CD14-positive monocyte (primary cell): Measurements from ENCODE around the gene ZFP64. TPM values are rescaled to one million over a fixed set of nuclear protein-coding genes. Genes with fewer than 3 reads are reported as not detected.

Experiments used
- DNase-seq, 3 donors: peaks; one replicate each; pipeline ENCODE4 v3.0.0-alpha.2; 2011 to 2022
- H2AFZ ChIP-seq: 2 replicates; pipeline ENCODE4 v1.6.0; 2012; ENCODE audit warnings: mild to moderate bottlenecking, low read depth, low read length, inconsistent platforms; ENCODE audit not compliant: insufficient read depth, poor library complexity, severe bottlenecking
- H3K27ac ChIP-seq, 2 donors: 1 replicate in 1 of 2; 2 replicates in 1 of 2; pipeline ENCODE4 v1.5.1; 2012 to 2013; ENCODE audit warnings: low read length in 2 of 2, control low read depth in 1 of 2, inconsistent platforms in 1 of 2, low read depth in 1 of 2, mild to moderate bottlenecking in 1 of 2
- H3K27me3 ChIP-seq, 2 donors: one replicate each; pipeline versions ENCODE4 v1.6.0 to v1.6.1; 2011 to 2013; ENCODE audit warnings: low read length in 2 of 2; ENCODE audit not compliant: control insufficient read depth in 2 of 2, insufficient read depth in 2 of 2
- H3K36me3 ChIP-seq, 2 donors: replicated peaks in 1 of 2; 1 replicate in 1 of 2; 2 replicates in 1 of 2; pipeline versions ENCODE4 v1.5.1 to v1.6.1; 2012 to 2013; ENCODE audit warnings: low read length in 2 of 2, control low read depth in 1 of 2, inconsistent platforms in 1 of 2, mild to moderate bottlenecking in 1 of 2; ENCODE audit not compliant: insufficient read depth in 2 of 2, control insufficient read depth in 1 of 2
- H3K4me1 ChIP-seq, 2 donors: 1 replicate in 1 of 2; 2 replicates in 1 of 2; pipeline versions ENCODE4 v1.5.1 to v1.6.1; 2012 to 2013; ENCODE audit warnings: low read length in 2 of 2, control low read depth in 1 of 2, inconsistent platforms in 1 of 2, mild to moderate bottlenecking in 1 of 2, moderate library complexity in 1 of 2; ENCODE audit not compliant: insufficient read depth in 2 of 2, control insufficient read depth in 1 of 2
- H3K4me2 ChIP-seq: replicated peaks from 2 replicates; pipeline ENCODE3; 2012; ENCODE audit warnings: low read length, moderate library complexity, mild to moderate bottlenecking; ENCODE audit not compliant: poor library complexity, severe bottlenecking; ENCODE audit errors: extremely low read depth
- H3K4me3 ChIP-seq, 3 experiments: fragments of 200-600 bp in 1 of 3; sonication (generic) in 1 of 3; replicated peaks in 1 of 3; 1 replicate in 2 of 3; 2 replicates in 1 of 3; pipeline ENCODE4 v1.5.1; 2011 to 2013; ENCODE audit warnings: low read length in 3 of 3, mild to moderate bottlenecking in 3 of 3, control low read depth in 2 of 3, low read depth in 2 of 3, inconsistent platforms in 1 of 3, moderate library complexity in 1 of 3
- H3K79me2 ChIP-seq: 2 replicates; pipeline ENCODE4 v1.6.0; 2012; ENCODE audit warnings: mild to moderate bottlenecking, control low read depth, inconsistent platforms, low read length, moderate library complexity; ENCODE audit not compliant: insufficient read depth
- H3K9ac ChIP-seq: 2 replicates; pipeline ENCODE4 v1.6.0; 2017; ENCODE audit warnings: low read length, mild to moderate bottlenecking; ENCODE audit not compliant: insufficient read depth, poor library complexity, severe bottlenecking
- H3K9me3 ChIP-seq, 2 donors: replicated peaks in 1 of 2; 1 replicate in 1 of 2; 2 replicates in 1 of 2; pipeline versions ENCODE4 v1.5.1 to v1.6.1; 2012 to 2013; ENCODE audit warnings: low read length in 2 of 2, control low read depth in 1 of 2; ENCODE audit not compliant: control insufficient read depth in 1 of 2, insufficient read depth in 1 of 2
- H4K20me1 ChIP-seq: 2 replicates; pipeline ENCODE4 v1.6.0; 2012; ENCODE audit warnings: mild to moderate bottlenecking, low read length, control low read depth, moderate library complexity; ENCODE audit not compliant: insufficient read depth
- H3K27ac Mint-ChIP-seq, 7 donors: one replicate each; pipeline ENCODE4 v1.8.0; 2020; ENCODE audit warnings: mild to moderate bottlenecking in 7 of 7, mixed read lengths in 7 of 7, moderate library complexity in 6 of 7, inconsistent platforms in 2 of 7
- H3K27me3 Mint-ChIP-seq, 3 donors: one replicate each; pipeline ENCODE4 v1.8.0; 2021 to 2022; ENCODE audit warnings: low read depth in 3 of 3, mild to moderate bottlenecking in 3 of 3, mixed read lengths in 3 of 3, moderate library complexity in 3 of 3, inconsistent platforms in 1 of 3
- H3K36me3 Mint-ChIP-seq, 2 donors: one replicate each; pipeline ENCODE4 v1.8.0; 2020; ENCODE audit warnings: mixed read lengths in 2 of 2, inconsistent platforms in 1 of 2, mild to moderate bottlenecking in 1 of 2
- H3K4me1 Mint-ChIP-seq: one replicate; pipeline ENCODE4 v1.8.0; 2020; ENCODE audit warnings: mild to moderate bottlenecking, mixed read lengths
- H3K4me3 Mint-ChIP-seq, 2 donors: one replicate each; pipeline ENCODE4 v1.8.0; 2020; ENCODE audit warnings: mild to moderate bottlenecking in 2 of 2, mixed read lengths in 2 of 2, moderate library complexity in 1 of 2
- H3K9me3 Mint-ChIP-seq, 7 donors: one replicate each; pipeline ENCODE4 v1.8.0; 2020 to 2022; ENCODE audit warnings: mixed read lengths in 7 of 7, mild to moderate bottlenecking in 6 of 7, moderate library complexity in 6 of 7, inconsistent platforms in 2 of 7
- CTCF ChIP-seq: fragments of 200-600 bp; IDR thresholded peaks from one replicate; pipeline ENCODE4 v1.8.0; 2022; ENCODE audit warnings: antibody characterized with exemption, mild to moderate bottlenecking
- WGBS: methylation state at CpG from one replicate; pipeline ENCODE4 v1.1.5; 2013; ENCODE audit warnings: missing lambda C conversion rate; ENCODE audit not compliant: insufficient coverage; 5-methylcytosine and 5-hydroxymethylcytosine counted together
- intact Hi-C, 2 donors: fragments of 100-400 bp; cut with micrococcal nuclease; formaldehyde crosslinking; loops; one replicate each; pipeline versions ENCODE4 v1.15.0 to v1.15.1; 2023
- polyA plus RNA-seq, 3 donors: library from polyadenylated mRNA; depleted of rRNA in 1 of 3; unstranded in 2 of 3; stranded (reverse) in 1 of 3; fragments of 300-500 nt in 2 of 3; fragments of >200 nt in 1 of 3; fragmentation: Illumina TruSeq in 2 of 3; gene quantifications; 1 replicate in 2 of 3; 2 replicates in 1 of 3; pipeline ENCODE4 v1.2.3, GENCODE V29; 2012 to 2021

The ZFP64 gene
- polyA plus RNA-seq, 3 donors: 2.9 to 7.3 (median 4.9) TPM

- no peaks in the 10 kb centered on the region for H3K4me1 Mint-ChIP-seq
- peaks cover 0 to 2% (median 0%) of the 10 kb centered on the region in 7 donors for H3K9me3 Mint-ChIP-seq
- Histone ChIP-seq H3K9ac (no peak overlapping the region), H3K36me3 (no peaks in the 10 kb centered on the region), H3K9me3 (no peaks in the 10 kb centered on the region), H2AFZ (no peak overlapping the region), H3K27ac (no peak overlapping the region), H3K4me2 (no peak overlapping the region), H3K4me3 (no peak overlapping the region), H3K79me2 (no peaks in the 10 kb centered on the region), H3K27me3 (no peaks in the 10 kb centered on the region), H4K20me1 (no peaks in the 10 kb centered on the region), H3K4me1 (no peaks in the 10 kb centered on the region)
- no peaks in the 10 kb centered on the region for H3K36me3 Mint-ChIP-seq
- no peak overlapping the region for H3K27ac Mint-ChIP-seq
- 94% methylated on average over 3 of the region's 5 CpGs for WGBS
- DNase-seq: no peak
- peaks cover 0 to 1% (median 0%) of the 10 kb centered on the region in 3 donors for H3K27me3 Mint-ChIP-seq
- H3K4me3 Mint-ChIP-seq: no peak overlapping the region
- TF ChIP-seq CTCF: no peak
- intact Hi-C loops: no loop called here
These were observed 12.6 kb upstream of the ZFP64 start for GRCh38 chr20:52204136-52204535.

- H3K4me3 Mint-ChIP-seq: no peak overlapping the region
- H3K27ac Mint-ChIP-seq: no peak overlapping the region
- Histone ChIP-seq H3K36me3 (no peaks in the 10 kb centered on the region), H3K4me1 (no peaks in the 10 kb centered on the region), H4K20me1 (no peaks in the 10 kb centered on the region), H3K9ac (no peak overlapping the region), H3K4me2 (no peak overlapping the region), H3K27me3 (no peaks in the 10 kb centered on the region), H3K4me3 (no peak overlapping the region), H3K9me3 (no peaks in the 10 kb centered on the region), H3K27ac (no peak overlapping the region), H3K79me2 (no peaks in the 10 kb centered on the region), H2AFZ (no peak overlapping the region)
- H3K27me3 Mint-ChIP-seq: peaks cover 0 to 1% (median 0%) of the 10 kb centered on the region in 3 donors
- intact Hi-C loops: no loop called here
- peaks cover 0 to 4% (median 2%) of the 10 kb centered on the region in 7 donors for H3K9me3 Mint-ChIP-seq
- H3K36me3 Mint-ChIP-seq: no peaks in the 10 kb centered on the region
- TF ChIP-seq CTCF: no peak
- DNase-seq: no peak
- no peaks in the 10 kb centered on the region for H3K4me1 Mint-ChIP-seq
- no CpG with 5 or more reads among the region's 2 CpGs for WGBS
These were observed 9.8 kb upstream of the ZFP64 start for GRCh38 chr20:52201395-52201794.
